ENCODE data around the gene ARHGEF17. TPM values are rescaled to one million over a fixed set of nuclear protein-coding genes. Genes with fewer than 3 reads are reported as not detected.

Gene ARHGEF17
- total RNA-seq, 1 experiment from 2014 or later: 24.0 TPM

GRCh38 chr11:73310076-73310475 lies 2.0 kb downstream of the ARHGEF17 start:
- peak overlapping the region; percentile 72 for H3K4me3 ChIP-seq (ENCODE audit: low read depth, low read length, poor library complexity, severe bottlenecking)
- H3K36me3 ChIP-seq (ENCODE audit: insufficient read depth, low read length, poor library complexity, severe bottlenecking): no peaks in the 10 kb centered on the region
- DNase-seq (ENCODE audit: low spot score): no peak
- H3K9me3 ChIP-seq (ENCODE audit: low read depth, low read length, poor library complexity, severe bottlenecking): no peaks in the 10 kb centered on the region
- no peak overlapping the region for H3K27ac ChIP-seq (ENCODE audit: low read depth, low read length, poor library complexity, severe bottlenecking)
- intact Hi-C loops (cut with micrococcal nuclease; ENCODE audit: unreplicated experiment): no loop called here
- H3K4me1 ChIP-seq (ENCODE audit: insufficient read depth, low read length, poor library complexity, severe bottlenecking): peaks cover 46% of the 10 kb centered on the region
- BruUV-seq (replicated peaks): TSS peak; percentile 22
- POLR2A ChIA-PET (ENCODE audit: low non-redundant PET): no interaction called here
- CTCF ChIA-PET: interaction anchor here (1.0 to 2.2 kb wide), 2 partner anchors 25 to 41 kb away, joined by 3 to 13 read pairs; no protein-coding TSS in a partner anchor
- TF ChIP-seq EZH2 (IDR thresholded peaks at IDR 0.05; ENCODE audit: borderline replicate concordance, low read depth, low read length, poor library complexity, severe bottlenecking): no peak
- TF ChIP-seq, protein P1, sequence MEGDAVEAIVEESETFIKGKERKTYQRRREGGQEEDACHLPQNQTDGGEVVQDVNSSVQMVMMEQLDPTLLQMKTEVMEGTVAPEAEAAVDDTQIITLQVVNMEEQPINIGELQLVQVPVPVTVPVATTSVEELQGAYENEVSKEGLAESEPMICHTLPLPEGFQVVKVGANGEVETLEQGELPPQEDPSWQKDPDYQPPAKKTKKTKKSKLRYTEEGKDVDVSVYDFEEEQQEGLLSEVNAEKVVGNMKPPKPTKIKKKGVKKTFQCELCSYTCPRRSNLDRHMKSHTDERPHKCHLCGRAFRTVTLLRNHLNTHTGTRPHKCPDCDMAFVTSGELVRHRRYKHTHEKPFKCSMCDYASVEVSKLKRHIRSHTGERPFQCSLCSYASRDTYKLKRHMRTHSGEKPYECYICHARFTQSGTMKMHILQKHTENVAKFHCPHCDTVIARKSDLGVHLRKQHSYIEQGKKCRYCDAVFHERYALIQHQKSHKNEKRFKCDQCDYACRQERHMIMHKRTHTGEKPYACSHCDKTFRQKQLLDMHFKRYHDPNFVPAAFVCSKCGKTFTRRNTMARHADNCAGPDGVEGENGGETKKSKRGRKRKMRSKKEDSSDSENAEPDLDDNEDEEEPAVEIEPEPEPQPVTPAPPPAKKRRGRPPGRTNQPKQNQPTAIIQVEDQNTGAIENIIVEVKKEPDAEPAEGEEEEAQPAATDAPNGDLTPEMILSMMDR (conservative IDR thresholded peaks at IDR 0.05; ENCODE audit: low read depth, low read length): no peak
- H3K27me3 ChIP-seq (replicated peaks; ENCODE audit: insufficient read depth, low read depth, low read length, poor library complexity): no peaks in the 10 kb centered on the region

- ChIA-PET POLR2A (ENCODE audit: low non-redundant PET) (no interaction called here), CTCF (no interaction called here)
- H3K4me1 ChIP-seq (ENCODE audit: insufficient read depth, low read length, poor library complexity, severe bottlenecking): peaks cover 53% of the 10 kb centered on the region
- H3K9me3 ChIP-seq (ENCODE audit: low read depth, low read length, poor library complexity, severe bottlenecking): no peaks in the 10 kb centered on the region
- DNase-seq (ENCODE audit: low spot score): no peak
- TF ChIP-seq EZH2 (IDR thresholded peaks at IDR 0.05; ENCODE audit: borderline replicate concordance, low read depth, low read length, poor library complexity, severe bottlenecking): no peak
- TF ChIP-seq, protein P1 (conservative IDR thresholded peaks at IDR 0.05; ENCODE audit: low read depth, low read length): no peak
- no peak overlapping the region for H3K27ac ChIP-seq (ENCODE audit: low read depth, low read length, poor library complexity, severe bottlenecking)
- no peaks in the 10 kb centered on the region for H3K27me3 ChIP-seq (replicated peaks; ENCODE audit: insufficient read depth, low read depth, low read length, poor library complexity)
- no TSS peak for BruUV-seq (replicated peaks)
- no peak overlapping the region for H3K4me3 ChIP-seq (ENCODE audit: low read depth, low read length, poor library complexity, severe bottlenecking)
- H3K36me3 ChIP-seq (ENCODE audit: insufficient read depth, low read length, poor library complexity, severe bottlenecking): no peaks in the 10 kb centered on the region
- intact Hi-C loops (cut with micrococcal nuclease; ENCODE audit: unreplicated experiment): no loop called here
These were observed 2.8 kb downstream of the ARHGEF17 start for GRCh38 chr11:73310661-73311393.

DNA sequence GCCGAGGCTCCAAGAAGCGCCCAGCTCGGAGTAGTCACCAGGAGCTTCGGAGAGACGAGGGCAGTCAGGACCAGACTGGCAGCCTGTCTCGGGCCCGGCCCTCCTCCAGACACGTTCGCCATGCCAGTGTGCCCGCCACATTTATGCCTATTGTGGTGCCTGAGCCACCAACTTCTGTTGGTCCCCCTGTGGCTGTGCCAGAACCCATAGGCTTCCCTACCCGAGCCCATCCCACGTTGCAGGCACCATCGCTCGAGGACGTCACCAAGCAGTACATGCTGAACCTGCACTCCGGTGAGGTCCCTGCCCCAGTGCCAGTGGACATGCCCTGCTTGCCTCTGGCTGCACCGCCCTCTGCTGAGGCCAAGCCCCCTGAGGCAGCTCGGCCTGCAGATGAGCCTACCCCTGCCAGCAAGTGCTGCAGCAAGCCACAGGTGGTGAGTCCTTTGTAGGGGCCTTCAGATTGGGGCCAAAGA lies 3.4 kb downstream of the ARHGEF17 start:
- BruUV-seq (replicated peaks): no TSS peak
- POLR2A ChIA-PET (ENCODE audit: low non-redundant PET): no interaction called here
- DNase-seq (ENCODE audit: low spot score): no peak
- peak overlapping the region; percentile 7 for H3K4me3 ChIP-seq (ENCODE audit: low read depth, low read length, poor library complexity, severe bottlenecking)
- H3K9me3 ChIP-seq (ENCODE audit: low read depth, low read length, poor library complexity, severe bottlenecking): no peaks in the 10 kb centered on the region
- peaks cover 59% of the 10 kb centered on the region for H3K4me1 ChIP-seq (ENCODE audit: insufficient read depth, low read length, poor library complexity, severe bottlenecking)
- no peak for TF ChIP-seq EZH2 (IDR thresholded peaks at IDR 0.05; ENCODE audit: borderline replicate concordance, low read depth, low read length, poor library complexity, severe bottlenecking)
- TF ChIP-seq, protein P1 (conservative IDR thresholded peaks at IDR 0.05; ENCODE audit: low read depth, low read length): no peak
- CTCF ChIA-PET: interaction anchor here (0.5 kb wide), 1 partner anchor 699 kb away, joined by 8 read pairs; no protein-coding TSS in a partner anchor
- no peaks in the 10 kb centered on the region for H3K36me3 ChIP-seq (ENCODE audit: insufficient read depth, low read length, poor library complexity, severe bottlenecking)
- intact Hi-C loops (cut with micrococcal nuclease; ENCODE audit: unreplicated experiment): no loop called here
- H3K27me3 ChIP-seq (replicated peaks; ENCODE audit: insufficient read depth, low read depth, low read length, poor library complexity): no peaks in the 10 kb centered on the region
- no peak overlapping the region for H3K27ac ChIP-seq (ENCODE audit: low read depth, low read length, poor library complexity, severe bottlenecking)

All from A673 (cell line).